ENCODE data around the gene BCO2.

DNA sequence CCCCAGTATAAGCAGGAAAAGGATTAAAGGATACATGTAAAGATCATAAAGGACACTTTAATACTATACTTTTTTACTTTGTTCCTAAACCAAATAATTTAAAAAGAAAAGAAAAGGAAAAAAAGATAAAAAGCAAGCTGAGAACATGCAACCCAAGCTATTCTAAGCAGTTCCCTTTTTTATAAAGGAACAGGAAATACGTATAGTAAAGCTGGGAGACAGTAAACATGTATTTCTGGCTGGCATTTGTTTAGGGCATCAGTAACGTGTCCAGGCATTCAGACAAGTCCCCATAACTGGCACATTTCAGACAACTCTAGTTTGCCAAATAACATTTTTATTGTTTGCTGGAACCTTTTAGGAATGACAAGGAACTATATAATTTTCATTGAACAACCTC is 24.9 kb downstream of the BCO2 start:
- TF ChIP-seq, protein P1, sequence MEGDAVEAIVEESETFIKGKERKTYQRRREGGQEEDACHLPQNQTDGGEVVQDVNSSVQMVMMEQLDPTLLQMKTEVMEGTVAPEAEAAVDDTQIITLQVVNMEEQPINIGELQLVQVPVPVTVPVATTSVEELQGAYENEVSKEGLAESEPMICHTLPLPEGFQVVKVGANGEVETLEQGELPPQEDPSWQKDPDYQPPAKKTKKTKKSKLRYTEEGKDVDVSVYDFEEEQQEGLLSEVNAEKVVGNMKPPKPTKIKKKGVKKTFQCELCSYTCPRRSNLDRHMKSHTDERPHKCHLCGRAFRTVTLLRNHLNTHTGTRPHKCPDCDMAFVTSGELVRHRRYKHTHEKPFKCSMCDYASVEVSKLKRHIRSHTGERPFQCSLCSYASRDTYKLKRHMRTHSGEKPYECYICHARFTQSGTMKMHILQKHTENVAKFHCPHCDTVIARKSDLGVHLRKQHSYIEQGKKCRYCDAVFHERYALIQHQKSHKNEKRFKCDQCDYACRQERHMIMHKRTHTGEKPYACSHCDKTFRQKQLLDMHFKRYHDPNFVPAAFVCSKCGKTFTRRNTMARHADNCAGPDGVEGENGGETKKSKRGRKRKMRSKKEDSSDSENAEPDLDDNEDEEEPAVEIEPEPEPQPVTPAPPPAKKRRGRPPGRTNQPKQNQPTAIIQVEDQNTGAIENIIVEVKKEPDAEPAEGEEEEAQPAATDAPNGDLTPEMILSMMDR (conservative IDR thresholded peaks at IDR 0.05) = no peak
- no peak for TF ChIP-seq ZFX (IDR thresholded peaks at IDR 0.05)

Measured in C4-2B (cell line).